Naive thymus-derived CD4-positive, alpha-beta T cell (primary cell): ENCODE measurements around the gene DAAM1. TPM values are rescaled to one million over a fixed set of nuclear protein-coding genes. Genes with fewer than 3 reads are reported as not detected.

Experiments used
- ATAC-seq: fragments of 150-1000 bp; cut with Tn5 transposase; 2 replicates; pipeline ENCODE4 v1.10.0; 2021; ENCODE audit warnings: mild to moderate bottlenecking, moderate library complexity
- CTCF ChIA-PET: fragments of 350-600 bp; sonication (Branson Sonifier 250); formaldehyde crosslinking; loops from one replicate; lab custom pipeline; 2021; ENCODE audit warnings: antibody characterized with exemption; lab: Charles Lee
- POLR2A ChIA-PET: fragments of 350-600 bp; sonication (Branson Sonifier 250); formaldehyde crosslinking; loops from one replicate; lab custom pipeline; 2021; ENCODE audit warnings: antibody characterized with exemption, inconsistent platforms; lab: Charles Lee
- DNase-seq, 9 donors: peaks; one replicate each; pipeline versions ENCODE4 v3.0.0 to v3.0.0-alpha.2; 2020 to 2022; ENCODE audit warnings: mixed read lengths in 1 of 9
- H3K27ac ChIP-seq: one replicate; pipeline ENCODE4 v1.7.0; 2013; ENCODE audit warnings: mild to moderate bottlenecking, low read depth, low read length, moderate library complexity
- H3K27me3 ChIP-seq, 2 donors: one replicate each; pipeline ENCODE4 v1.7.0; 2013; ENCODE audit warnings: low read length in 2 of 2, mild to moderate bottlenecking in 2 of 2, moderate library complexity in 2 of 2; ENCODE audit not compliant: control insufficient read depth in 2 of 2, insufficient read depth in 2 of 2
- H3K36me3 ChIP-seq, 3 experiments: 1 replicate in 2 of 3; 2 replicates in 1 of 3; pipeline ENCODE4 v1.7.0; 2013; ENCODE audit warnings: low read length in 3 of 3, mild to moderate bottlenecking in 3 of 3, moderate library complexity in 1 of 3; ENCODE audit not compliant: insufficient read depth in 3 of 3, control insufficient read depth in 2 of 3
- H3K4me1 ChIP-seq, 2 donors: one replicate each; pipeline ENCODE4 v1.7.0; 2013; ENCODE audit warnings: low read length in 2 of 2, mild to moderate bottlenecking in 2 of 2, moderate library complexity in 1 of 2; ENCODE audit not compliant: control insufficient read depth in 2 of 2, insufficient read depth in 2 of 2
- H3K4me3 ChIP-seq: 2 replicates; pipeline ENCODE4 v1.7.0; 2013; ENCODE audit warnings: mild to moderate bottlenecking, low read length
- H3K9me3 ChIP-seq, 3 experiments: 1 replicate in 2 of 3; 2 replicates in 1 of 3; pipeline ENCODE4 v1.7.0; 2013; ENCODE audit warnings: low read length in 3 of 3; ENCODE audit not compliant: control insufficient read depth in 2 of 3
- H3K27ac Mint-ChIP-seq, 9 donors: one replicate each; pipeline ENCODE4 v1.8.0; 2020 to 2022; ENCODE audit warnings: mixed read lengths in 9 of 9, mild to moderate bottlenecking in 8 of 9, moderate library complexity in 5 of 9, inconsistent platforms in 2 of 9
- H3K27me3 Mint-ChIP-seq, 5 donors: one replicate each; pipeline ENCODE4 v1.8.0; 2021 to 2022; ENCODE audit warnings: mixed read lengths in 5 of 5, mild to moderate bottlenecking in 1 of 5
- H3K36me3 Mint-ChIP-seq, 5 donors: one replicate each; pipeline ENCODE4 v1.8.0; 2020 to 2022; ENCODE audit warnings: mixed read lengths in 5 of 5, mild to moderate bottlenecking in 3 of 5, inconsistent platforms in 1 of 5
- H3K4me1 Mint-ChIP-seq, 7 donors: one replicate each; pipeline ENCODE4 v1.8.0; 2020 to 2022; ENCODE audit warnings: mixed read lengths in 7 of 7, mild to moderate bottlenecking in 3 of 7, inconsistent platforms in 1 of 7
- H3K4me3 Mint-ChIP-seq, 10 donors: one replicate each; pipeline ENCODE4 v1.8.0; 2020 to 2022; ENCODE audit warnings: mild to moderate bottlenecking in 10 of 10, mixed read lengths in 10 of 10, moderate library complexity in 6 of 10, inconsistent platforms in 2 of 10
- H3K9me3 Mint-ChIP-seq, 11 donors: one replicate each; pipeline ENCODE4 v1.8.0; 2020 to 2022; ENCODE audit warnings: mixed read lengths in 11 of 11, mild to moderate bottlenecking in 4 of 11, inconsistent platforms in 1 of 11, moderate library complexity in 1 of 11
- intact Hi-C, 2 donors: fragments of 100-400 bp; cut with micrococcal nuclease; formaldehyde crosslinking; loops; one replicate each; pipeline ENCODE4 v1.15.1; 2023
- polyA plus RNA-seq, 2 donors: library from polyadenylated mRNA; unstranded; fragments of 300-500 nt; fragmentation: Illumina TruSeq; gene quantifications; one replicate each; pipeline ENCODE4 v1.2.3, GENCODE V29; 2021
- total RNA-seq, 6 experiments: library from RNA in 5 of 6; stranded (reverse) in 5 of 6; gene quantifications; 1 replicate in 5 of 6; 2 replicates in 1 of 6; pipeline ENCODE4 v1.2.3 and lab custom pipeline; 2021 to 2026

The DAAM1 gene
- total and polyA plus RNA-seq, 7 experiments from 2014 or later = 5.5 to 21.0 (median 10.8) TPM

- intact Hi-C loops = loop anchor here in 1 of 2 donors (5.0 kb wide), 1 partner anchor 193 kb away; no protein-coding TSS in a partner anchor
- no peaks in the 10 kb centered on the region for H3K4me1 ChIP-seq
- H3K4me3 ChIP-seq = no peak overlapping the region
- H3K27ac ChIP-seq = no peak overlapping the region
- no peak for ATAC-seq
- ChIA-PET CTCF (no interaction called here), POLR2A (no interaction called here)
- H3K36me3 ChIP-seq = no peaks in the 10 kb centered on the region
- DNase-seq = no peak
- Mint-ChIP-seq H3K27me3 (no peaks in the 10 kb centered on the region), H3K36me3 (peaks cover 0 to 32% (median 12%) of the 10 kb centered on the region in 5 donors), H3K9me3 (no peaks in the 10 kb centered on the region), H3K4me1 (peaks cover 0 to 11% (median 0%) of the 10 kb centered on the region in 7 donors), H3K27ac (no peak overlapping the region), H3K4me3 (no peak overlapping the region)
- no peaks in the 10 kb centered on the region for H3K27me3 ChIP-seq
- no peaks in the 10 kb centered on the region for H3K9me3 ChIP-seq
Measured at GRCh38 chr14:59320361-59320760, 131.9 kb downstream of the DAAM1 start.

GRCh38 chr14:59320763-59321625 lies 132.5 kb downstream of the DAAM1 start:
- Histone ChIP-seq H3K27me3 (no peaks in the 10 kb centered on the region), H3K36me3 (peaks cover 0 to 2% (median 0%) of the 10 kb centered on the region in 3 experiments), H3K4me1 (no peaks in the 10 kb centered on the region), H3K27ac (no peak overlapping the region), H3K9me3 (no peaks in the 10 kb centered on the region), H3K4me3 (no peak overlapping the region)
- no peak for ATAC-seq
- H3K9me3 Mint-ChIP-seq = no peaks in the 10 kb centered on the region
- H3K4me1 Mint-ChIP-seq = peaks cover 0 to 11% (median 0%) of the 10 kb centered on the region in 7 donors
- intact Hi-C loops = loop anchor here in 1 of 2 donors (5.0 kb wide), 1 partner anchor 194 kb away; no protein-coding TSS in a partner anchor
- H3K27me3 Mint-ChIP-seq = no peaks in the 10 kb centered on the region
- DNase-seq = no peak
- no peak overlapping the region for H3K27ac Mint-ChIP-seq
- no peak overlapping the region for H3K4me3 Mint-ChIP-seq
- CTCF ChIA-PET = no interaction called here
- peaks cover 0 to 38% (median 12%) of the 10 kb centered on the region in 5 donors for H3K36me3 Mint-ChIP-seq
- POLR2A ChIA-PET = no interaction called here

- H3K27ac Mint-ChIP-seq = no peak overlapping the region
- Histone ChIP-seq H3K4me3 (no peak overlapping the region), H3K9me3 (no peaks in the 10 kb centered on the region), H3K36me3 (peaks cover 0 to 3% (median 0%) of the 10 kb centered on the region in 3 experiments), H3K4me1 (no peaks in the 10 kb centered on the region), H3K27me3 (no peaks in the 10 kb centered on the region), H3K27ac (no peak overlapping the region)
- no peak overlapping the region for H3K4me3 Mint-ChIP-seq
- ChIA-PET CTCF (no interaction called here), POLR2A (no interaction called here)
- ATAC-seq = no peak
- no peak for DNase-seq
- H3K4me1 Mint-ChIP-seq = peaks cover 0 to 11% (median 0%) of the 10 kb centered on the region in 7 donors
- H3K9me3 Mint-ChIP-seq = no peaks in the 10 kb centered on the region
- no peaks in the 10 kb centered on the region for H3K27me3 Mint-ChIP-seq
- intact Hi-C loops = loop anchor here in 1 of 2 donors (5.0 kb wide), 1 partner anchor 194 kb away; no protein-coding TSS in a partner anchor
- H3K36me3 Mint-ChIP-seq = peaks cover 2 to 44% (median 16%) of the 10 kb centered on the region in 5 donors
Measured at GRCh38 chr14:59321626-59321949, 133.1 kb downstream of the DAAM1 start.

GRCh38 chr14:59325906-59326305 lies 137.4 kb downstream of the DAAM1 start:
- H3K4me1 ChIP-seq = no peaks in the 10 kb centered on the region
- CTCF ChIA-PET = no interaction called here

GRCh38 chr14:59328454-59328853 lies 140.0 kb downstream of the DAAM1 start:
- no peak overlapping the region for H3K27ac ChIP-seq
- no peak for DNase-seq
- H3K9me3 Mint-ChIP-seq = no peaks in the 10 kb centered on the region
- H3K4me3 Mint-ChIP-seq = no peak overlapping the region
- no peaks in the 10 kb centered on the region for H3K27me3 ChIP-seq
- intact Hi-C loops = no loop called here
- ATAC-seq = no peak
- peaks cover 0 to 2% (median 0%) of the 10 kb centered on the region in 7 donors for H3K4me1 Mint-ChIP-seq
- POLR2A ChIA-PET = no interaction called here
- H3K4me3 ChIP-seq = no peak overlapping the region
- CTCF ChIA-PET = no interaction called here
- no peaks in the 10 kb centered on the region for H3K4me1 ChIP-seq
- H3K9me3 ChIP-seq = no peaks in the 10 kb centered on the region
- no peaks in the 10 kb centered on the region for H3K27me3 Mint-ChIP-seq
- H3K36me3 ChIP-seq = peaks cover 0 to 3% (median 0%) of the 10 kb centered on the region in 3 experiments
- no peak overlapping the region for H3K27ac Mint-ChIP-seq
- peaks cover 15 to 74% (median 50%) of the 10 kb centered on the region in 5 donors for H3K36me3 Mint-ChIP-seq

More at GRCh38 chr14:59325906-59326305, 137.4 kb downstream of the DAAM1 start:
- no peak overlapping the region for H3K27ac Mint-ChIP-seq
- no peaks in the 10 kb centered on the region for H3K9me3 Mint-ChIP-seq
- peaks cover 7 to 70% (median 38%) of the 10 kb centered on the region in 5 donors for H3K36me3 Mint-ChIP-seq
- no peaks in the 10 kb centered on the region for H3K27me3 ChIP-seq
- intact Hi-C loops = no loop called here
- peaks cover 0 to 9% (median 0%) of the 10 kb centered on the region in 7 donors for H3K4me1 Mint-ChIP-seq
- POLR2A ChIA-PET = no interaction called here
- no peak overlapping the region for H3K4me3 Mint-ChIP-seq
- H3K4me3 ChIP-seq = no peak overlapping the region
- no peaks in the 10 kb centered on the region for H3K27me3 Mint-ChIP-seq
- no peak for ATAC-seq
- H3K9me3 ChIP-seq = no peaks in the 10 kb centered on the region
- no peak for DNase-seq
- no peak overlapping the region for H3K27ac ChIP-seq
- H3K36me3 ChIP-seq = peaks cover 0 to 3% (median 0%) of the 10 kb centered on the region in 3 experiments

- Mint-ChIP-seq H3K4me3 (no peak overlapping the region), H3K9me3 (no peaks in the 10 kb centered on the region), H3K27me3 (no peaks in the 10 kb centered on the region), H3K4me1 (peaks cover 0 to 2% (median 0%) of the 10 kb centered on the region in 7 donors), H3K36me3 (peaks cover 16 to 73% (median 58%) of the 10 kb centered on the region in 5 donors), H3K27ac (no peak overlapping the region)
- ATAC-seq (no peak), DNase-seq (no peak)
- Histone ChIP-seq H3K36me3 (peaks cover 0 to 3% (median 0%) of the 10 kb centered on the region in 3 experiments), H3K27ac (no peak overlapping the region), H3K4me1 (no peaks in the 10 kb centered on the region), H3K27me3 (no peaks in the 10 kb centered on the region), H3K9me3 (no peaks in the 10 kb centered on the region), H3K4me3 (no peak overlapping the region)
- POLR2A ChIA-PET = no interaction called here
- CTCF ChIA-PET = no interaction called here
- intact Hi-C loops = no loop called here
Measured at GRCh38 chr14:59330455-59330854, 142.0 kb downstream of the DAAM1 start.
